ENCODE measurements around the gene KCNK18.

- no peak for TF ChIP-seq POLR2A (IDR thresholded peaks at IDR 0.05; ENCODE audit: low read depth)
- TF ChIP-seq, protein P1, sequence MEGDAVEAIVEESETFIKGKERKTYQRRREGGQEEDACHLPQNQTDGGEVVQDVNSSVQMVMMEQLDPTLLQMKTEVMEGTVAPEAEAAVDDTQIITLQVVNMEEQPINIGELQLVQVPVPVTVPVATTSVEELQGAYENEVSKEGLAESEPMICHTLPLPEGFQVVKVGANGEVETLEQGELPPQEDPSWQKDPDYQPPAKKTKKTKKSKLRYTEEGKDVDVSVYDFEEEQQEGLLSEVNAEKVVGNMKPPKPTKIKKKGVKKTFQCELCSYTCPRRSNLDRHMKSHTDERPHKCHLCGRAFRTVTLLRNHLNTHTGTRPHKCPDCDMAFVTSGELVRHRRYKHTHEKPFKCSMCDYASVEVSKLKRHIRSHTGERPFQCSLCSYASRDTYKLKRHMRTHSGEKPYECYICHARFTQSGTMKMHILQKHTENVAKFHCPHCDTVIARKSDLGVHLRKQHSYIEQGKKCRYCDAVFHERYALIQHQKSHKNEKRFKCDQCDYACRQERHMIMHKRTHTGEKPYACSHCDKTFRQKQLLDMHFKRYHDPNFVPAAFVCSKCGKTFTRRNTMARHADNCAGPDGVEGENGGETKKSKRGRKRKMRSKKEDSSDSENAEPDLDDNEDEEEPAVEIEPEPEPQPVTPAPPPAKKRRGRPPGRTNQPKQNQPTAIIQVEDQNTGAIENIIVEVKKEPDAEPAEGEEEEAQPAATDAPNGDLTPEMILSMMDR (IDR thresholded peaks at IDR 0.05), result no peak
- no peak for TF ChIP-seq POLR2AphosphoS5 (IDR thresholded peaks at IDR 0.05)
These were observed 56.6 kb downstream of the KCNK18 start for GRCh38 chr10:117253908-117254307.
